Stimulated activated CD8-positive, alpha-beta memory T cell treated with anti-CD3 and anti-CD28 coated beads, Interleukin-12 subunit alpha, Interleukin-12 subunit beta, amount 100 ng/mL, for 4 hours (primary cell): ENCODE measurements around the gene EID1.
"Not testable (repeated sequence)": the region's sequence is repeated elsewhere in the genome, so short reads cannot be mapped to it uniquely, and the experiment has no call there.

Source experiments
- DNase-seq: peaks from one replicate; pipeline ENCODE4 v3.0.0-alpha.2; 2020; ENCODE audit warnings: low read depth

The EID1 gene

GRCh38 chr15:48877630-48878595, at the start of gene EID1:
Gene EID1 (plus strand): TSS chr15:48878134. CDS start chr15:48878177, 43 bp downstream.
- peak; percentile 86 for DNase-seq

GRCh38 chr15:48828471-48828870, 49.5 kb upstream of the EID1 start:
- DNase-seq = no peak

GRCh38 chr15:48828906-48829305, 49.0 kb upstream of the EID1 start:
- no peak for DNase-seq

GRCh38 chr15:48832648-48833047, 45.3 kb upstream of the EID1 start:
- DNase-seq = no peak

GRCh38 chr15:48833526-48834239, 44.3 kb upstream of the EID1 start:
- DNase-seq = no peak

- DNase-seq = no peak
These were observed 43.2 kb upstream of the EID1 start for GRCh38 chr15:48834756-48835155.

GRCh38 chr15:48842501-48842900, 35.4 kb upstream of the EID1 start:
- no peak for DNase-seq

- DNase-seq = no peak
These were observed 32.8 kb upstream of the EID1 start for GRCh38 chr15:48845123-48845522.

DNA sequence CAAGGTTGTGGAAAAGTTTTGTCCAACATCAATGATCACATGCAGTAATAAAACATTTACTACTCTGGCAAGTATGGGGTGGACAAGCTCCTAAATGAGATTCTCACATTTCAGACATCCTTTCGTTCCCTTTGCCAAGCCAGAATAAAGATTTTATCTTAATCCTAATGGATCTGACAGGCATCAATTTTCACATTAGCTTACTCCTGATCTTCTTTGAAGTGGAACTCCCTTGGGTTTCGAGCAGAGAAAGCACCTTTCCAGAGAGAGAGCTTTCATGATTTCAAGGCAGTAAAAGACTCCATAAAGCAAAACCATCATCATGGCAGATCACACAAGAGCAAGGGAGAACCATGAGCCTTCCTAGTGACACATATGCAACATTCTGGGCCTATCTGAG, 27.3 kb upstream of the EID1 start:
- no peak for DNase-seq

GRCh38 chr15:48851956-48852355, 26.0 kb upstream of the EID1 start:
- DNase-seq = no peak

DNA sequence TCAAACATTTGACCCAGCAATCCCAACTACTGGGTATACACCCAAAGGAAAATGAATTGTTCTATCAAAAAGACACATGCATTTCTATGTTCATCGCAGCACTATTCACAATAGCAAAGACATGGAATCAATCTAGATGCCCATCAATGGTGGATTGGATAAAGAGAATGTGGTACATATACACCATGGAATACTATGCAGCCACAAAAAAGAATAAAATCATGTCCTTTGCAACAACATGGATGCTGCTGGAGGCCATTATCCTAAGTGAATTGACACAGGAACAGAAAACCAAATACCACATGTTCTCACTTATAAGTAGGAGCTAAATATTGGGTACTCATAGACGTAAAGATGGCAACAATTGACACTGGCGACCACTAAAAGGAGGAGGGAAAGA, 23.5 kb upstream of the EID1 start:
- DNase-seq = not testable (repeated sequence)

GRCh38 chr15:48855501-48856440, 22.2 kb upstream of the EID1 start:
- no peak for DNase-seq

DNA sequence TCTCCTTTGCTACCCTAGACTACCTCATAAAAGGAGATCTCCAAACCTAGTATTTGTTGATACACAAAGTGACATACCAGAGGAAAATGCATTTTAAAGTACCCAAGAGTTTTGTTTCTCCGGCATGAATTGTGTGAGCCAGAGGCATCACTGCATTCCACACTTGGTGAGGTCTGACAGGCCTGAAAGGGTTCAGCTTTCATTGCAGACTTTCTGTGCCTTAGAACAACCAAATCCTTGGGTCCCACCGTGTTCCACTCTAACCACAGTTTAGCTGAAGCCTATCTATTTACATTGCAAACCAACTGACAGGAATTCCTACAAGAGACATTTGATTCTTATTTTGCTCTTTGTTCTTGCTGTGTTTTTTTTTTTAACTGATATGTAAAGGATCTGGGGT, 21.0 kb upstream of the EID1 start:
- no peak for DNase-seq

DNA sequence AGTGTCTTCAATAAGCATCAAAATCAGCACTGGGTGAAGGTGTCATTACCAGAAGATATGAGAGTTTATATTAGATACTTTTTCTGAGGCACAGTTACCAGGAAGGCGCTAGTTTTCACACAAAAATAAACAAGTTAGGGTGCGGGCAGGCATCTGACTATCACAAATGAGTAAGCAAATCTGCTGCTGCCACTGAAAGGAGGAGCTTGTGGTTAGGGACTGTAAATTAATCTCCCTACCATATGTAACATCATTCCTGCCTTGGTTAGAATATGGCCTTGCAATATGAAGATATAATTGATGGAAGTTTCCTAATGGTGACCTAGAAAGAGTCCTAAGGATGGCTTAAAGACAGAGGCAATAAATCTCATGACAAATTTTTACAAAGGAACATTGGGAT, 19.5 kb upstream of the EID1 start:
- DNase-seq = no peak

- no peak for DNase-seq
These were observed 18.5 kb upstream of the EID1 start for GRCh38 chr15:48859426-48859825.

DNA sequence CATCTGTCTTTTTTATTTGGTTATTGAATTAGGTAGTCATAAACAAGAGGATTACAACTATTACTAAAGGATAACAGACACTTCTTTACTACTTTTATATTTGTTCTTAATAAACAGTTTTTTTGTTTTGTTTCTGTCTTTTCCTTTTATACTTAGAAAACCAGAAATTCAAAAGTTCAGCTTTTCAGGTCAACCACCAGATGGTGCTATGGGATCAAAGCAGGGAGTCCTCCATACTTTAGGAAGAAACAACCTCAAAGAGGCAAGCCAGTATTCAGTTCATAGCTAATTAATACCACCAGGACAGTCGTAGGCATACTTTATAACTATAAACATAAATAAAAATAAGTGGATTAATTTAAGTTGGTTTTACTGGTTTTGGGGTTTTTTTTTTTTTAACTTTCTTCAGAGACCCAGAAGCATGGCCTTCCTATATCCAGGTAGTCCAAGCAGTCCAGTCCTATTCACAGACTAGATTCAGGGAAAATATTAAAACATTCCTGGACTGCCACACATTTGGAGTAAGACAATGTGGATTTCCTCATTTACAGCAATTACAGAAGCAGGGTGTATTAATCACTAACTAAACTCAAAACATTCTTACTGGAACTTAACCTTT, 16.0 kb upstream of the EID1 start:
- no peak for DNase-seq

- no peak for DNase-seq
These were observed 15.2 kb upstream of the EID1 start for GRCh38 chr15:48862705-48863104.

DNA sequence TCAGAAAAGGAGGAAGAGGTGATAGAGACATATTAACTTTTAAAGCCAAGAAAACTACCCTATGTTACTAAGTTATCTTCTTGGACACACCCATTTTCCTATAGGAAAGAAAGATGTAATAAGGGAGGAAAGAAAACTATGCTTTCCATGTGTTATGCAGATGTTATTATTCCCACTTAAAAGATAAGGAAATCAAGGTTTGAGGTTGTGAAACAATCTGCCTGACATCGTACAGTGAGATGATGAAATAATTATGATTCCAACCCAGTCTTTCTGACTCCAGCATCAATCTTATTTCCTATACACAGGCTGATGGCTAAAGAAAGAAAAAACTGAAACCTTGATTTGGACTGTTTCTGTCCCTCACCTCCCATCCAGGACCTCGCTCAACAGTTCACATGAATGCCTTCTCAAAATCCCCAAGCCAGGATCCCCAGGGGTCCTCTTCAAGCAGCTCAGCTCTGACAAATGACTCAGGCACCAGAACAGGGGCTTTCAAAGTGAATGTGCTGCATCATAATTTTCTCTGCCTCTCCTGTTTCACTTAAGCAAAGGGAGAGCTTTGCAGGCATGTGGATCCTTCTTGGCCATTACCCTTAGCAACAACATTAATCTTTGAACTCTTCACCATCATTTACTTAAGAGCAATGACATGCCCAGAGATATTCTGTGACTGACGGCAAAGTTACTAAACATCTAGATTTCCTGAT, 12.4 kb upstream of the EID1 start:
- no peak for DNase-seq

GRCh38 chr15:48866141-48866563, 11.8 kb upstream of the EID1 start:
- DNase-seq = no peak

DNA sequence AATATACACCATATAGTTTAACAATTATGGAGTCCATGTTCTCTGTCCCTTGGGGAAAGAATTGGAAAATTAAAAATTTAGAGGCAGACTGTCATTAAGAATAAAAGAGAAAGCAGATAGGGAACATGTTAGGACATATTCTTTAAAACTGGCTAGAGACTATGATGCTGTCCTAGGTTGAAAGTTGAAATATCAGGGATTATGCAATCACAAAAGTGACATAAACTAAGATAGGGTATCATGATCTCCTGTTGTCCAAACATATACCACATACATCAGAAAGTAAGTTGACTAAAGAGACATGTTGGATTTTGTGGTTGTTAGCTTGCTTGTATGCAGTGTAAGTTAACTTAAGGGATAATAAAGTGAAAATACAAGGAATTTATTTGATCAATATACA, 9.9 kb upstream of the EID1 start:
- DNase-seq = no peak

DNA sequence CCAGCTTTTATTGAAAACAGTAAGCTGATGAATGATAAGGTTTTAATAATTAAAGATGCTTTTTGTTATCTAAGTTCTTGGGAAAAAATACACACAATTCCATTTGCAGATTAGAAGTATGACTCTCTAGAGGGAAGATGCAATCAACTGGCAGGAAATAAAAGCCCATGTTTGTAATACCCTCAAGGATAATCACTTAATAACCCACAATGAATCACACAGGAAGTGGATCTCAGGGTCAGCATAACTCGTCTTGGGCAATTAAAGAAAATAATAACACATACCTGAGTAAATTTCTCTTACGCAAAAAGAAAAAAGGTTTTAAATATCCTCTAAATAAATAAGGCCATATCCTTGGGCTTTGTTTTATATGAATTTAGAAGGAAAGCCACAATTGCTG, 9.4 kb upstream of the EID1 start:
- DNase-seq = no peak
